GM23338 (cell line): ENCODE data around the gene ZNF790.

Source experiments
- CTCF ChIP-seq, 2 experiments: fragments of 200-600 bp in 1 of 2; sonication (generic) in 1 of 2; conservative IDR thresholded peaks; 2 replicates each; pipeline versions ENCODE4 v1.5.1 to v1.6.1; 2016 to 2017; ENCODE audit warnings: antibody characterized with exemption in 2 of 2, low read depth in 2 of 2, mild to moderate bottlenecking in 2 of 2, moderate library complexity in 1 of 2
- EZH2 ChIP-seq: fragments of 200-600 bp; sonication (generic); IDR thresholded peaks from one replicate; pipeline ENCODE4 v1.8.0; 2017; ENCODE audit warnings: antibody characterized with exemption, mild to moderate bottlenecking, low read depth; ENCODE audit not compliant: unreplicated experiment

GRCh38 chr19:36876993-36877938 is 39.1 kb upstream of the ZNF790 start:
- TF ChIP-seq EZH2 (no peak), CTCF (conservative IDR thresholded peaks at IDR 0.05; ENCODE audit: low read depth in 2 of 2) (no peak)
